Ramos (cell line): ENCODE data around the gene IFI27L2.

Experiments used
- in situ Hi-C: fragments of 300-500 bp; cut with MboI; formaldehyde crosslinking; loops from one replicate; pipeline ENCODE4 v1.14.3; 2022; ENCODE audit warnings: low sequenced_read_pairs; ENCODE audit not compliant: unreplicated experiment

Gene IFI27L2

DNA sequence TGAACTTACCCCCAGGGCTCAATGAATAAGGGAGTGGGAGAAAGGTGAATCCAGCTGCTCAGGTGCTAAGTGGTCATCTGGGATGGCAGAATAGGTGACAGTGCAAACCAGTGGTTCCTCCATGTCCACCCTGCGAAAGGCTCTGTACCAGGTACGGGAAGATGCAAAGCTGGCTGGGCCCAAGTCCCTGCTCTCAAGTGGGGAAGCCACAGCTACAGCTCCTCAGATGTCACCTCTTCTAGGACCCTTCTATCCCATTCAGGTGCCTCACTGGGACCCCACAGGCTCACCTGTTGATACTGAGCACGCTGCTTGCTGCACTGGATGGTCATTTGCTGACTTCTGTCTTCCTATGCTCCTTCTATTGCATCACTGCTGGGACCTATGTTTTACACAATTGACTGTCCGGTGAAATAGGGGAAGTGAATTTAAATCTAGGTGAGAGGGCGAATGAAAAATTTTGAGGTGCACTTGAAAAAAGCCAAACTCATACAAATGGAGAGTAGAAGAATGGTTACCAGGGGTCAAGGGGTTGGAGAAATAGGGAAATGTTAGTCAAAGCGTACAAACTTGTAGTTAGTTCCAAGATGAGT lies 24.4 kb upstream of the IFI27L2 start:
- in situ Hi-C loops: no loop called here

GRCh38 chr14:94152676-94153075 lies 23.3 kb upstream of the IFI27L2 start:
- in situ Hi-C loops: no loop called here

- in situ Hi-C loops: loop anchor here (25.0 kb wide), 1 partner anchor 109 kb away; the partner anchor contains the start of gene OTUB2
Measured at GRCh38 chr14:94145902-94146527, 16.6 kb upstream of the IFI27L2 start.

- in situ Hi-C loops: loop anchor here (25.0 kb wide), 1 partner anchor 107 kb away; the partner anchor contains the start of gene OTUB2
Measured at GRCh38 chr14:94144765-94145164, 15.4 kb upstream of the IFI27L2 start.

GRCh38 chr14:94143711-94144110 lies 14.3 kb upstream of the IFI27L2 start:
- in situ Hi-C loops: loop anchor here (25.0 kb wide), 1 partner anchor 106 kb away; the partner anchor contains the start of gene OTUB2

DNA sequence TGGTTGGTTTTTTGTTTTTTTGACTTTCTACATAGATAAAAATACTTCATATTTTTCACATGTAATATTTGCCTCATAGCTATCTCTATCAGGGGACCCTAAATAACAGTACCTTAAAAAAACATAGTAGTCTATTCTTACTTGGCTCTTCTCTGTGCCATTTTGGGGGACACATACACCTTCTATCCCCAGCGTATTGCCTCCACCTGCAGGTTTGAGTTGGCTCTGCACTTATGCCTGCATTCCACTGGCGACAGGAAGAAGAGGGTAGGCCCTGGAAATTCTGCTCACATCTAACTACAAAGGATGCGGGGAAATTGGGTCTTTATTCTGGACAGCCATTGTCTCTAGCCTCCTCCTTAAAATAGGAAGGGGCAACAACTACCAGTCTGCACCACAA lies 13.8 kb upstream of the IFI27L2 start:
- in situ Hi-C loops: loop anchor here (25.0 kb wide), 1 partner anchor 106 kb away; the partner anchor contains the start of gene OTUB2

GRCh38 chr14:94142836-94143235 lies 13.4 kb upstream of the IFI27L2 start:
- in situ Hi-C loops: loop anchor here (25.0 kb wide), 1 partner anchor 106 kb away; the partner anchor contains the start of gene OTUB2

DNA sequence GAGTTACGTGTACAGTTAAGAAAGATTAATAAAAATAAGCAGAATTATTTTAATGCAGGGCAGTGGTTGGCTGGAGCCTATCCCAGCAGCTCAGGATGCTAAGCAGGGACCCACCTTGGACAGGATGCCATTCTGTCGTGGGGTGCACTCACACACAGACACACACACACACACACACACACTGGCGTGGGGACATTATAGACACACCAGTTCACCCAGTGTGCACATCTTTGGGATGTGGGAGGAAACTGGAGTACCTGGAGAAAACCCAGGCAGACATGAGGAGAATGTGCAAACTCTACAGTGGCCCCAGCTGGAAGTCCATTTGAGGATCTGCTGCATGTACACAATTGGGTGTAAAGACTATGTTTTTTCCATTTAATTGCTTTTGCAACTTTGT lies 12.8 kb upstream of the IFI27L2 start:
- in situ Hi-C loops: loop anchor here (25.0 kb wide), 1 partner anchor 105 kb away; the partner anchor contains the start of gene OTUB2

GRCh38 chr14:94139421-94139820 lies 10.0 kb upstream of the IFI27L2 start:
- in situ Hi-C loops: loop anchor here (25.0 kb wide), 1 partner anchor 102 kb away; the partner anchor contains the start of gene OTUB2

DNA sequence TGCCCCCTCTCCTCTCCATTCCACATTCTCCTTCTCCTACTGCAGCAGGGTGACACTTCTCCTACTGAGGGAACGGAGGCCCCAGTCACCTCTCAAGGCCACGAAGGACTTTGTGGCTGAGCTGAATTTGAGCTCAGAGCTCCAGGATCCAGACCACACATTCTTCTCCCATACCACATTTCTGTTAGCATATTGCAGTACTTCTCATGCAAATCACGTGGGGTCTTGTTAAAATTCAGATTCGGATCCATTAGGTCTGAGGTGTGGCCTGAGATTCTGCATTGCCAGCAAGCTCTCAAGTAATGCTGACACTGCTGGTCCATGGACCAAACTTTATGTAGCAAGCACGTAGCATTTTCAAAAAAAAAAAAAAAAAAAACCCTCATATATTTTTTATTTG lies 9.6 kb upstream of the IFI27L2 start:
- in situ Hi-C loops: loop anchor here (25.0 kb wide), 1 partner anchor 102 kb away; the partner anchor contains the start of gene OTUB2

DNA sequence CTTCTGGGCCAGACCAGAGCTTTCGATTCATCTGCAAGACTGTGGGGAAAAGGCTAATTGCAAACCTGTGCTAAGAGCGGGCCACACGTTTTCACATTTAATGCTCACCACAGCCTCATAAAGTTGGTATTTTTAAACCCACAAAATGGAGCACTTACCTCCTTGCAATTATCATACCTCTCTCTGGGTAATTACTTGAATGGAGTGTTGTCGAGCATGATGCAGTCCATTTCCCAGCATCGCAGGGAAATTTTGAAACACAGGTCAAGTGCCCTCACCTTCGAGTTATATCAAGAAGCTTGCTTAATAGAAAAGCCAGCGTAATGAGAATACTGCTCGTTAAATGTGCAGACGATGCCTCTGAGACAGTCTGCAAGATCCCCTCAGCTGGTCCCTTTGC lies 8.8 kb upstream of the IFI27L2 start:
- in situ Hi-C loops: loop anchor here (25.0 kb wide), 1 partner anchor 101 kb away; the partner anchor contains the start of gene OTUB2

DNA sequence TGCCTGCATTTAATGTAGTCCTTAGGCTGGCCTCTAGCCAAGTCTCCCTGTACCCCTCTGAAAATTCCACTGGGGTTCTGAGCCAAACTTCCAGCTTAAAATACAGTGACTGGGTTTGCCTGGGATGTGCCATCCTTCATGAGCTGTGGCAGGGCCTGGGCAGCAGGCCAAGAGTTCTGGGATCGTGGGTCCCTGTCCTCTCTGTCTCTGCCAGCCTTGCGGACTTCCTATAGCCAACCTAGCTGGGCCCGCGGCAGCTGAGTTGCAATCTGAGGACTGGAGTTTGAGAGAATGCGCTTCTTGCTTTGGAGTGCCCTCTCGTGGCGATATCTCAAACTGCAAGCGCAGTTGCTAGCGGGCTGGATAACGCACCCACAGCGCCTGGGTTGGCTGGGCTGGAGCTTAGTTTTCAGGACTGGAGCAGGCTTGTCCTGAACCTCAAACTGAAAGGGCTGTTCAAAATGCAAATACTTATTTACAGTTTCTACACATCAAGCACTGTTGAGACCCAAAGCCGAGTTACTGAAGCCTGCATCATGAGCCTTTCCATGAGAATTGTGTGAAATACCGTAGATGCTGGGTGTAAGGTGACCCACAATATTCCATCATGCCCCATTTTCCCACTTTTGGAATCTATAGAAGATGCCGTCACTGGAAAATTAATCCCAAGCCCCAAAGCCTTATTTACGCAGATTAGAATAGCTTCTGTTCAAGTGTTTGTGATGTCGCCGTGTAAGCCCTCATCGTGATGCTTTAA lies 7.3 kb upstream of the IFI27L2 start:
- in situ Hi-C loops: loop anchor here (25.0 kb wide), 1 partner anchor 99 kb away; the partner anchor contains the start of gene OTUB2

DNA sequence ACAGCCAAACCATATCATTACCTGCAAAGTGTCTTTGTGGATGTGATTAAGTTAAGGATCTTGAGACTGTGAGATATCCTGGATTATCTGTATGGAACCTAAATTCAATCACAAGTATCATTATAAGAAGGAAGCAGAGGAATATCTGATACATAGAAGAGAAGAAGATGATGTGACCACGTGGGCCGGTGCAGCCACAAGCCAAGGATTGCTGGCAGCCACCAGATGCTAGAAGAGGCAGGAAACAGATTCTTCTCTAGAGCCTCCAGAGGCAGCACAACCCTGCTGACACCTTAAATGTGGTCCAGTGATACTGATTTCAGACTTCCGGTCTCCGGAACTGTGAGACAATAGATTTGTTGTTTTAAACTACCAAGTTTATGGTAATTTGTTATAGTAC lies 6.1 kb upstream of the IFI27L2 start:
- in situ Hi-C loops: loop anchor here (25.0 kb wide), 1 partner anchor 98 kb away; the partner anchor contains the start of gene OTUB2

GRCh38 chr14:94132285-94132887 lies 3.0 kb upstream of the IFI27L2 start:
- in situ Hi-C loops: loop anchor here (25.0 kb wide), 1 partner anchor 95 kb away; the partner anchor contains the start of gene OTUB2

DNA sequence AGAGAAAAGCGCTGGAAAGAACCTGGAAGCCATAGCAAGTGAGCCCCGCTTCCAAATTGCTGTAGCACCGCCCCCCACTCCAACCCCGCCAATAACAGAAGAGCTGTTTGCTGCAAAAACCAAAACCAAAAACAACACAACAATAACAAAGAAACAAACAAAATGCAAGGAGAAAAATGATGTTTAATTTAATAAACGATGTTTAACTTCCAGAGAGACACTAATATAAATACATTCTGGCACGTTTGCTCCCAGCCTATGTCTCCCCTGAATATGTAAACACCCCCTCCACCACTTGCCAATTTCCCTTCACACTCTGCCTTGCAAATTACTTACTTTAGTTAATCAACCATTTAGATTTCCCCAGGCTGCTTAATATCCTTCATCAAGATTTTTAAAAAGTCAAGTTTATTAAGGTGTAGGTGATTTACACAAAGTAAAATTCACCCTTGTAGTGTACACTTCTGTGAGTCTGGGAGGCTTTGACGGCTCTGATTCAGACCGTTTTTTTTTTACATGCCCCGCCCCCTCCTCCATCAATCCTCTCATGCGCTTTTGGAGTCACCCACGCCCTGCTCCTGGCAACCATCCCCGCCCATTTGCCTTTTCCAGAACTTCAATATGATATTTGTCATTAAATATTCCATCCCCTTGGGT lies 482 bp upstream of the IFI27L2 start:
- in situ Hi-C loops: loop anchor here (25.0 kb wide), 1 partner anchor 93 kb away; the partner anchor contains the start of gene OTUB2

- in situ Hi-C loops: loop anchor here (25.0 kb wide), 1 partner anchor 91 kb away; the partner anchor contains the start of gene OTUB2
Measured at GRCh38 chr14:94128216-94128839, 1.1 kb downstream of the IFI27L2 start.

GRCh38 chr14:94127330-94127729 lies 2.1 kb downstream of the IFI27L2 start:
- in situ Hi-C loops: loop anchor here (25.0 kb wide), 1 partner anchor 90 kb away; the partner anchor contains the start of gene OTUB2

GRCh38 chr14:94126800-94127199 lies 2.6 kb downstream of the IFI27L2 start:
- in situ Hi-C loops: loop anchor here (25.0 kb wide), 1 partner anchor 89 kb away; the partner anchor contains the start of gene OTUB2

GRCh38 chr14:94126419-94126677 lies 3.1 kb downstream of the IFI27L2 start:
- in situ Hi-C loops: loop anchor here (25.0 kb wide), 1 partner anchor 89 kb away; the partner anchor contains the start of gene OTUB2
